Glomerular visceral epithelial cell (primary cell): ENCODE measurements around the gene CST6.
A peak's percentile ranks its signal among the peaks of the same experiment; 100 is the strongest.
"Not testable (repeated sequence)": the region's sequence is repeated elsewhere in the genome, so short reads cannot be mapped to it uniquely, and the experiment has no call there.

Experiments
- DNase-seq: peaks from one replicate; pipeline ENCODE4 v3.0.0-alpha.2; 2016; ENCODE audit errors: extremely low spot score

Gene CST6

GRCh38 chr11:65983589-65983987 is 28.2 kb upstream of the CST6 start:
- no peak for DNase-seq

- DNase-seq: no peak
Measured at GRCh38 chr11:65987336-65987735, 24.5 kb upstream of the CST6 start.

DNA sequence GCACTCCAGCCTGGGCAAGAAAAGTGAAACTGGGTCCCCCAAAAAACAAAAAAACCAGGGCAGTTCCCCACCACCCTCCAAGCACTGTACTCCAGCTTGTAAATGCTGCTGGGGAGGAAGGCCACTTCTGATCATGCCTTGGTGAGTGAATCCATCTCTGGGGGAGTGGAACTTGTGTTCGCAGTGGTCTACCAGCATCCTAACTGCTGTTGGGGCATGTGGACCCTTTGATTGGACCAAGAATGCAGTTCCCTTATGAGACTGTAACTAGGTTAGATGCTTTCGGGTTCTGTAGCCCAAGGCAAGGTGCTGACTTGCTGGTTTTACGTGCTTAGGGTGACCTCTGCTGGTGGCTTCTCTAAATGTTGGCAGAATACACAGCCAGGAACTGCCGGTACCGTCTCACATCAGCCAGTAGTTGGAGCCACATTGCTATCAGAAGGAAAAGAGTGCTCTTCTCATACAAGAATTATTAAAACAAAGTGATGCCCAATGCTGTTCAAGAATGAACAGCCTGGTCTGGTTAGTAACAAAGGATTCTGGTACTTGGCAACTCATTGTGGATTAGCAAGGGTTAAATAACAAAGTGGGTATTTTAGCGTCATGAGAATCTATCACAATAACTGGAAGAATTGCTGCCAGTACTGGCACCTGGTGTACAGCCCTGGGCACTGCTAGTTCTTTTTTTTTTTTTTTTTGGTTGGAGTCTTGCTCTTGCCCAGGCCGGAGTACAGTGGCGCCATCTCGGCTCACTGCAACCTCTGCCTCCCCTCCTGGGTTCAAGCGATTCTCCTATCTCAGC is 22.8 kb upstream of the CST6 start:
- peak; percentile 95 for DNase-seq

DNA sequence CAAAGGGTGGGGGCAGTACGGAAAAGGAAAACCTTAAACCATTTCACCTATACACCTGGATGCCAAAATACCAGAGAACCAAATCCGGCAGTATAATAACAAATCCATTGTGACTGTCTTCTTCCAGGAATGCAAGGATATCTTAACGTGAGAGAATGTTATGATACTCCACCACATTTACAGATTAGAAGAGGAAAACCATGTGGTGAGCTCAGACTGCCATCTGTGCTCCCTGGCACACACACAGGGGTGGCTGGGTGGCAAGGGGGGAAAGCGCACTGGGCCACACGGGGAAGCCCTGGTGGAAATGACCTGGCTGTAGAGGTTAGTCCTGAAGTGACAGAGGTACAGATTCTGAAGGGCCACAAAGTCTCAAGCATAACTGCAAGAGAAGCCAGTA is 19.8 kb upstream of the CST6 start:
- no peak for DNase-seq

GRCh38 chr11:65997286-65997685 is 14.5 kb upstream of the CST6 start:
- DNase-seq: no peak

DNA sequence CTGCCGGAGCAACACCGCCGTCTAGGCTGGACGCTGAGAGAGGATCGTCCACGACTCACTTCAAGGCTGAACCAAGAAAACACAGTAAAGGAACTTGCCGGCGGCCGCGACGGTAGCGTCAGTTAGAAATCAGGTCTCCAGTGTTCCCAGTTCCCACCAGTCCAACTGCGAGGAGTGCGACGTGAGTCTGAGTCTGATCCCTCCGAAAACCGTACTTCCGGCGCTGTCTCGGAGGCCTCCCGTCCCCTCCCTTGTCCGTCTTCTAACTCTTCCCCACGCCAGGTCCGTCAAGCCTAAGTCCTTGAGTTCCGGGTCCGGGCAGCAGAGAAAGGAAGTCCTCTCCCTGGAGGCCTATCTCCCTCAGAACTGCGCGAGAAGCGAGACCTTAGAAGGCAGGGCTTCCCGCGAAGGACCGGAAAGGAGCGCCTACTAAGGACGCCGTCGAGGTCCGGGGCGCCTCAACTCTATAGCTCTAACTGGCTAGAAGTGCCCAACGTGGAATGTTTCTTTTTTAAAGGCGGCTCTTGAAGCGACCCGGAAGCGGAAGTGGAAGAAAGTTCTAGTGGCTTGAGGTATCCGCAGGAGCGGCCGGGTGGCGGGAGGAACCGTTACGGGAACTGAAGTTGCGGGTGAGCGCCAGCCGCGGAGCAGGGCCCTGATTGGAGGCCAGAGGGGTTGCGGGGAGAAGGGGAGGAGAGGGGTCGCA is 9.7 kb upstream of the CST6 start, which contains the start of the genes BANF1 and EIF1AD:
TSS of gene BANF1 (plus strand) at position 562 of the 706 bp plus-strand sequence. CDS start 748 bp downstream, outside the sequence.
TSS of gene EIF1AD (minus strand) at position 216 of the 706 bp plus-strand sequence. CDS start 1,768 bp downstream, outside the sequence.
- peak; percentile 96 for DNase-seq

GRCh38 chr11:66002648-66003225 is 9.1 kb upstream of the CST6 start:
- DNase-seq: no peak

DNA sequence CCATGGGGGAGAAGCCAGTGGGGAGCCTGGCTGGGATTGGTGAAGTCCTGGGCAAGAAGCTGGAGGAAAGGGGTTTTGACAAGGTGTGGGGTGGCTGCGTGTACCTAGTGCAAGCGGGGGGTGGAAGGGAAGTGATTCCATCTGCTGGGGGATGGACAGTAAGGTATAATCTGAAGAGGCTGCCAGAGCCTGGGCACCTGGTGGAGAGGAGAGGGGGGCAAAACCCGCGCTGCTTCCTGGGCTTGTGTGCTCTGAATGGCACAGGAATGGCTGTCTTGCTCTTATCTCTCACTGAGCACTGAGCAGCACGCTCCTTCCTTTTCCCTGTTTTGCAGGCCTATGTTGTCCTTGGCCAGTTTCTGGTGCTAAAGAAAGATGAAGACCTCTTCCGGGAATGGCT is 8.5 kb upstream of the CST6 start:
- no peak for DNase-seq

GRCh38 chr11:66004186-66004585 is 7.6 kb upstream of the CST6 start:
- no peak for DNase-seq

- DNase-seq: no peak
Measured at GRCh38 chr11:66006134-66006890, 5.5 kb upstream of the CST6 start.

DNA sequence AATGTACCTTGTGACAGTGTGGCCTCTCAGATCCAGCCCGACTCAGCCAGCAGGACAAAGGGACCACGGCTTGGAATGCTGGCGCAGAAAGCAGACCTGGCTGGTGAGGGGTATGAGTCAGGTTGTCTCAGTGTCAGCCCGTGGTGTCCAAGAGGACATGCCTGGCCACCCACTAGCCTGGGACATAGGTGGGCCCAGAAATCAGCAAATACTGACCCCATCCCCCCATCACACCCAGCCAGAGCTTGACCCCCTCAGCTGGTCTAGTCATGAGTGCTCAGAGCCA is 5.0 kb upstream of the CST6 start:
- DNase-seq: no peak

DNA sequence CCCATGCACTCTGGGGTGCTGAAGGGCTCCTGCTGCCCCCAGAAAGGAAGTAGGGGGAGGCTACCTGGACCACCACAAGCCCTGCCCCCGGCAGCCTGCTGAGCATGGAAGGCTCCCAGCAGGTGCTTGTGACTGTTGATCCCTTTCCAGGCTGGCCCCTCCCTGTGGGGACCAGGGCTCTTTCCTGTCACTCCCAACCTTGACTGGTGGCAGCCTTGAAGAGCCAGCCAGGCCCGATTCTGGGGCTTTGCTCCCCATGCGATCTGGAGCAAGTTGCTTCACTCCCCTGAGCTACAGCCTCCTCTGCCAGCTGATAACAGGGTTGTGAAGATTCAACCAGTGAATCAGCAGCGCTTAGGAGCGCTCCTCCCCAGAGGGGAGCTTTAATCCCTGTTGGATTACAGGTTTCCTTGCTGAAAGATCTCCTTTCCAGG is 4.6 kb upstream of the CST6 start:
- no peak for DNase-seq

DNA sequence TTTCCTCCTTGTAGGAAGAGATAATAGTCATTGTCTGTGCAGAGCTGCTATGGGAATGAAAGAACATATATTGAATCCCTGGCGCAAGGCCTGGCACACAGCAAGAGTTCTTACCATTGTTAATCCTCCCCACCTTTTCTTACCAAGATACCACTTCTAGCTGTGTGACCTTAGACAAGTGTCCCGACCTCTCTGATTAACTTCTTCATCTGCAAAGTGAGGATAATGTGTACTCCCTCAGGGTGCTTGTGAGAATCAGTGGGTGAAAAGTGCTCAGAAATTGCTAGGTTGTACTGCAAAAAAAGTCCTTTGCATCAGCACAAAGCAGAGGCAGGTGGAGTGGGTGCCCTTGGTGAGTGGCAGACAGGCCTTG is 3.7 kb upstream of the CST6 start:
- no peak for DNase-seq

DNA sequence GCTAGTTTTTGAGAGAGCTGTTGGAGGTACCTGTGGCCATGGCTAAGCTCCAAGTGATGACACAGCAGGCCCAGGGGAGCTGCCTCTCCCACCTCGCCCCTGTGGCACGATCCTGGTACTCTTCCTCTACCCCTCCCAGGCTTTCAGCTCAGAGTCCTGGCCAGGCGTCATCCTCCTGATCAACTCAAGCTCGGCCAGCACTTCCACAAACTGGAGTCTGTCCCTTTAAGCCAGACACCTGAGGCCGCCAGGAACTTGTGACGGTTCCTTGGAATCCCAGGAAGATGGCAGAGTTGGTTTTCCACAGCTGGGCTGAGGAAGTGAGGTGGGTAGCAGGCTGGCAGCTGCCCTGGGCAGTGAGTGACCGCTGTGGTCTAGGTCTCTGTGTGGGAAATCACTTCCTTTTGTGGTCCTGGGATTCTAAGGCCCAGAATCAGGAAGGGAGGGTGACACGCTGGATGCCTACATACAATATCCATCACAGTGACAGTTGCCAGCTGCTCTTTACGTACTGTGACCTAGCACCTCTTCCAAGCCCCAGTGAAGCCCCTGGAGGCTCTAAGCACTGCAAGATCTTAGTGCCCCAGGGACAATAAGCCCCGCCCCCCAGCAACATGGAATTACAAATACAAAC is 3.2 kb upstream of the CST6 start:
- DNase-seq: peak; percentile 64

DNA sequence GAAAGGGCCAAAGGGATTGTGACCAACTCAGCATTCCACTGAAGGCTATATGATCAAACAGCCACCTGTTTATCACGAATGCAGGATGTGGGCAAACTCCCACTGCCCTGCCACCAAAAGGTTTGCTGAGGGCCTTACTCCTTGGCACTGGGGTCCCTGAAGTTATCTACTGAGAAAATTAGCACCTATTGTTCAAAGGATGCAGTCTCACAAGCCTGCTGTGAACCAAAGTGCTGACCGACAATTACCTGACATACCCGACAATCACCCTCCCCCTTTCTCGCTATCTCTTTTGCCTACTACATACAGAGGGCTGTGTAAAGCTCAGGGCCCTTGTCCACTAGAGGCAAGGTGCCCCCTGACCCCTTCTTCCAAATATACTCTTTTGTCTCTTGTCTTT is 1.8 kb upstream of the CST6 start:
- not testable (repeated sequence) for DNase-seq

- DNase-seq: peak; percentile 81
Measured at GRCh38 chr11:66011239-66011784, 496 bp upstream of the CST6 start.

- no peak for DNase-seq
Measured at GRCh38 chr11:66012371-66012945, 650 bp downstream of the CST6 start.

- DNase-seq: peak; percentile 23
Measured at GRCh38 chr11:66012946-66013761, 1.3 kb downstream of the CST6 start.

DNA sequence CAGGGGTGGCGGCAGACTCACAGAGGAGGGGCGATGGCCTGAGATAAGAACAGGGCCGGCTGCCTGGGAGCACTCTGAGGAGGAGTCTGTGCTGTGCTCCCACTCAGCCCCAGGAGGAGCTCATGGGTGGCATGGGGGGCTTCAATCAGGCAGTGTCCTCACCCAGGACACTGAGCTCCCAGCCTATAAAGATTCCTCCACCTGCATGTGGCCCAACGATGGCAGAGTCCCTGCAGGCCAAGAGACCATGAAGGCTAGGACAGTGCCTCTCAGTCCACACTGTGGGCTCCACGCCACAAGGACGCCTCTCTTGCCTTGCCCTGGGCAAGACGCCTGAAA is 1.9 kb downstream of the CST6 start:
- DNase-seq: no peak

DNA sequence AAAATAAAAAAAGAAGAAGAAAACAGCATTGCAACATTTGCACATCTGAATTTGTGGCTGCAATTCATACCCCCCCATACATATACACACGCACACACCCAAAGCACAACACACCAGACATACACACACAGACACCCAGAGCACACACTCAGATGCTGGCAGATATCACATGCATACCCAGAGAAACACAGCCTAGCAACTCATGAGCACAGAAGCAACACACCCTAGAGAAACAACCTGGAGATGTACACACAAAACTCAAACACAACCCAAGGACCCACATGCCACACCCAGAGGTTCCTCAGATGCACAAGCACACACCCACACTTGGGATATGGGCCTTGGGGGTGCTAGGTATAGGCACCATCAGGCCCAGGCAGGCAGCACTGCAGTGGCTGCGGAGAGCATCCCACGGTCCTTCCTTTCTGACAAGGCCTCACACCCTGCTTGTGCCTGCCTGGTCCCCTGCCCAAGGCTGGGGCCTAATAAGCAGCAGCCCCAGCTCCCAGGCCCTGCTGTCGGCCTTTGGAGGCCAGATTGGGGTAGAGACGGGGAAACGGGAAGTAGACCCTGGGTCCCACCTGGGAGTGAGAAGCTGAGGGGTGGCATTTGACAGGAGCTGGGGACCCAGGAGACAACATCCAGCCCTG is 3.1 kb downstream of the CST6 start:
- no peak for DNase-seq
